ENCODE results near the gene RADIL. TPM values are rescaled to one million over a fixed set of nuclear protein-coding genes. Genes with fewer than 3 reads are reported as not detected.
A peak's percentile ranks its signal among the peaks of the same experiment; 100 is the strongest.

RADIL gene
- total and polyA plus RNA-seq, 2 of the 13 experiments (the other 11 are each of a cell fraction or from before 2014, with no cell fraction given), result 0.05 to 0.09 TPM

- TF ChIP-seq ZNF552 (CRISPR knock-in tag; IDR thresholded peaks at IDR 0.05; ENCODE audit: borderline replicate concordance) (no peak), ZNF382 (CRISPR knock-in tag; IDR thresholded peaks at IDR 0.05; ENCODE audit: borderline replicate concordance) (no peak), GABPB1 (CRISPR knock-in tag; IDR thresholded peaks at IDR 0.05) (no peak; the same call in 1 of the 2 replicates), RFXANK (CRISPR knock-in tag; IDR thresholded peaks at IDR 0.05) (no peak), NAIF1 (CRISPR knock-in tag; IDR thresholded peaks at IDR 0.05; ENCODE audit: borderline replicate concordance) (no peak), LCORL (IDR thresholded peaks at IDR 0.05) (no peak), LCORL (CRISPR knock-in tag; IDR thresholded peaks at IDR 0.05) (0 out of 2 replicates have a peak, but pooled peaks have one; percentile 30), MZF1 (CRISPR knock-in tag; IDR thresholded peaks at IDR 0.05; ENCODE audit: borderline replicate concordance) (no peak), KAT8 (CRISPR knock-in tag; IDR thresholded peaks at IDR 0.05) (no peak), ZUFSP (CRISPR knock-in tag; IDR thresholded peaks at IDR 0.05; ENCODE audit: borderline replicate concordance) (no peak), ZFP41 (CRISPR knock-in tag; IDR thresholded peaks at IDR 0.05; ENCODE audit: borderline replicate concordance) (no peak), TBP (CRISPR knock-in tag; IDR thresholded peaks at IDR 0.05) (no peak), SRSF9 (IDR thresholded peaks at IDR 0.05; ENCODE audit: borderline replicate concordance, insufficient read depth, low read depth, low read length, poor library complexity, severe bottlenecking) (no peak), GMEB1 (CRISPR knock-in tag; IDR thresholded peaks at IDR 0.05; ENCODE audit: borderline replicate concordance) (no peak)
- TF ChIP-seq, protein P1, sequence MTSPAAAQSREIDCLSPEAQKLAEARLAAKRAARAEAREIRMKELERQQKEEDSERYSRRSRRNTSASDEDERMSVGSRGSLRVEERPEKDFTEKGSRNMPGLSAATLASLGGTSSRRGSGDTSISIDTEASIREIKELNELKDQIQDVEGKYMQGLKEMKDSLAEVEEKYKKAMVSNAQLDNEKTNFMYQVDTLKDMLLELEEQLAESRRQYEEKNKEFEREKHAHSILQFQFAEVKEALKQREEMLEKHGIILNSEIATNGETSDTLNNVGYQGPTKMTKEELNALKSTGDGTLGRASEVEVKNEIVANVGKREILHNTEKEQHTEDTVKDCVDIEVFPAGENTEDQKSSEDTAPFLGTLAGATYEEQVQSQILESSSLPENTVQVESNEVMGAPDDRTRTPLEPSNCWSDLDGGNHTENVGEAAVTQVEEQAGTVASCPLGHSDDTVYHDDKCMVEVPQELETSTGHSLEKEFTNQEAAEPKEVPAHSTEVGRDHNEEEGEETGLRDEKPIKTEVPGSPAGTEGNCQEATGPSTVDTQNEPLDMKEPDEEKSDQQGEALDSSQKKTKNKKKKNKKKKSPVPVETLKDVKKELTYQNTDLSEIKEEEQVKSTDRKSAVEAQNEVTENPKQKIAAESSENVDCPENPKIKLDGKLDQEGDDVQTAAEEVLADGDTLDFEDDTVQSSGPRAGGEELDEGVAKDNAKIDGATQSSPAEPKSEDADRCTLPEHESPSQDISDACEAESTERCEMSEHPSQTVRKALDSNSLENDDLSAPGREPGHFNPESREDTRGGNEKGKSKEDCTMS (CRISPR knock-in tag; conservative IDR thresholded peaks at IDR 0.05), result no peak
- TF ChIP-seq, protein P2, sequence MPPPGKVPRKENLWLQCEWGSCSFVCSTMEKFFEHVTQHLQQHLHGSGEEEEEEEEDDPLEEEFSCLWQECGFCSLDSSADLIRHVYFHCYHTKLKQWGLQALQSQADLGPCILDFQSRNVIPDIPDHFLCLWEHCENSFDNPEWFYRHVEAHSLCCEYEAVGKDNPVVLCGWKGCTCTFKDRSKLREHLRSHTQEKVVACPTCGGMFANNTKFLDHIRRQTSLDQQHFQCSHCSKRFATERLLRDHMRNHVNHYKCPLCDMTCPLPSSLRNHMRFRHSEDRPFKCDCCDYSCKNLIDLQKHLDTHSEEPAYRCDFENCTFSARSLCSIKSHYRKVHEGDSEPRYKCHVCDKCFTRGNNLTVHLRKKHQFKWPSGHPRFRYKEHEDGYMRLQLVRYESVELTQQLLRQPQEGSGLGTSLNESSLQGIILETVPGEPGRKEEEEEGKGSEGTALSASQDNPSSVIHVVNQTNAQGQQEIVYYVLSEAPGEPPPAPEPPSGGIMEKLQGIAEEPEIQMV (CRISPR knock-in tag; IDR thresholded peaks at IDR 0.05; ENCODE audit: low read depth), result no peak
- TF ChIP-seq, protein P3, sequence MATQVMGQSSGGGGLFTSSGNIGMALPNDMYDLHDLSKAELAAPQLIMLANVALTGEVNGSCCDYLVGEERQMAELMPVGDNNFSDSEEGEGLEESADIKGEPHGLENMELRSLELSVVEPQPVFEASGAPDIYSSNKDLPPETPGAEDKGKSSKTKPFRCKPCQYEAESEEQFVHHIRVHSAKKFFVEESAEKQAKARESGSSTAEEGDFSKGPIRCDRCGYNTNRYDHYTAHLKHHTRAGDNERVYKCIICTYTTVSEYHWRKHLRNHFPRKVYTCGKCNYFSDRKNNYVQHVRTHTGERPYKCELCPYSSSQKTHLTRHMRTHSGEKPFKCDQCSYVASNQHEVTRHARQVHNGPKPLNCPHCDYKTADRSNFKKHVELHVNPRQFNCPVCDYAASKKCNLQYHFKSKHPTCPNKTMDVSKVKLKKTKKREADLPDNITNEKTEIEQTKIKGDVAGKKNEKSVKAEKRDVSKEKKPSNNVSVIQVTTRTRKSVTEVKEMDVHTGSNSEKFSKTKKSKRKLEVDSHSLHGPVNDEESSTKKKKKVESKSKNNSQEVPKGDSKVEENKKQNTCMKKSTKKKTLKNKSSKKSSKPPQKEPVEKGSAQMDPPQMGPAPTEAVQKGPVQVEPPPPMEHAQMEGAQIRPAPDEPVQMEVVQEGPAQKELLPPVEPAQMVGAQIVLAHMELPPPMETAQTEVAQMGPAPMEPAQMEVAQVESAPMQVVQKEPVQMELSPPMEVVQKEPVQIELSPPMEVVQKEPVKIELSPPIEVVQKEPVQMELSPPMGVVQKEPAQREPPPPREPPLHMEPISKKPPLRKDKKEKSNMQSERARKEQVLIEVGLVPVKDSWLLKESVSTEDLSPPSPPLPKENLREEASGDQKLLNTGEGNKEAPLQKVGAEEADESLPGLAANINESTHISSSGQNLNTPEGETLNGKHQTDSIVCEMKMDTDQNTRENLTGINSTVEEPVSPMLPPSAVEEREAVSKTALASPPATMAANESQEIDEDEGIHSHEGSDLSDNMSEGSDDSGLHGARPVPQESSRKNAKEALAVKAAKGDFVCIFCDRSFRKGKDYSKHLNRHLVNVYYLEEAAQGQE (IDR thresholded peaks at IDR 0.05; ENCODE audit: borderline replicate concordance in 1 of 2, low read depth in 1 of 2, low read length in 2 of 2), result no peak
Observed at GRCh38 chr7:4842319-4843064, 41.0 kb downstream of the RADIL start (continued).
